Chondrocyte (in vitro differentiated cells): ENCODE results near the gene FAM200C. TPM values are rescaled to one million over a fixed set of nuclear protein-coding genes. Genes with fewer than 3 reads are reported as not detected.
A peak's percentile ranks its signal among the peaks of the same experiment; 100 is the strongest.

Experiments used
- DNase-seq: peaks from one replicate; pipeline ENCODE4 v3.0.0; 2021; ENCODE audit warnings: mixed read lengths, low spot score
- H3K27ac Mint-ChIP-seq: one replicate; pipeline ENCODE4 v1.8.0; 2021; ENCODE audit warnings: mild to moderate bottlenecking, moderate library complexity, mixed read lengths; ENCODE audit not compliant: unreplicated experiment
- H3K27me3 Mint-ChIP-seq: 2 replicates; pipeline ENCODE4 v1.8.0; 2021; ENCODE audit warnings: low read depth, mixed read lengths
- H3K36me3 Mint-ChIP-seq: 2 replicates; pipeline ENCODE4 v1.8.0; 2021; ENCODE audit warnings: low read depth, mixed read lengths
- H3K4me1 Mint-ChIP-seq: 2 replicates; pipeline ENCODE4 v1.8.0; 2021; ENCODE audit warnings: low read depth, mild to moderate bottlenecking, mixed read lengths
- H3K4me3 Mint-ChIP-seq: one replicate; pipeline ENCODE4 v1.8.0; 2021; ENCODE audit warnings: mild to moderate bottlenecking, moderate library complexity, mixed read lengths; ENCODE audit not compliant: unreplicated experiment
- H3K9me3 Mint-ChIP-seq: 2 replicates; pipeline ENCODE4 v1.8.0; 2021; ENCODE audit warnings: low read depth, mixed read lengths
- total RNA-seq: library from RNA; stranded (reverse); gene quantifications from 3 replicates; pipeline ENCODE4 v1.2.1, GENCODE V29; 2021
- TF ChIP-seq, protein P1 (sequence below): fragments of 200-600 bp; sonication (generic); IDR thresholded peaks from 2 replicates; pipeline ENCODE4 v1.5.0; 2021; ENCODE audit warnings: antibody characterized with exemption, mild to moderate bottlenecking, moderate library complexity

The FAM200C gene
- total RNA-seq, 1 donor from 2014 or later: 4.1 TPM

DNA sequence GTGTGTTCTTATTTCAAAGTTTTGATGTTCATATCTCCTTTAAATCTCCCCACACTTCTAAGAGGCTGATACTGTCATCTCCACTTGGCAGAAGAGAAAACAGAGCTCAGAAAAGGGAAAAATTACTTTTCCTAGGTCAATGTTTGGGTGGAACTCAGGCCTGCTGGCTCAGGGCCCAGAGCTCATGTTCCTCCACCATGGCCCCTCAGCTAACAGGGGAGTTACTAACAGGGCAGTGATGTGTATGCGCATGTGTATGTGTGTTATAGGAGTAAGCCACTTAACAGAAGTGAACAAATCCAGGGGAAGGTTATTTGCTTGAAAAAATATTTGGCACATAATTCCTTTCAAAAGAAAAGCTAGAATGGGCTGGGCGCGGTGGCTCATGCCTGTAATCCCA lies 32.0 kb downstream of the FAM200C start:
- Mint-ChIP-seq H3K4me1 (peaks cover 19% of the 10 kb centered on the region), H3K27me3 (peaks cover 19% of the 10 kb centered on the region), H3K4me3 (no peak overlapping the region), H3K36me3 (peaks cover 10% of the 10 kb centered on the region), H3K9me3 (peaks cover 9% of the 10 kb centered on the region), H3K27ac (no peak overlapping the region)
- DNase-seq: no peak
- TF ChIP-seq, protein P1, sequence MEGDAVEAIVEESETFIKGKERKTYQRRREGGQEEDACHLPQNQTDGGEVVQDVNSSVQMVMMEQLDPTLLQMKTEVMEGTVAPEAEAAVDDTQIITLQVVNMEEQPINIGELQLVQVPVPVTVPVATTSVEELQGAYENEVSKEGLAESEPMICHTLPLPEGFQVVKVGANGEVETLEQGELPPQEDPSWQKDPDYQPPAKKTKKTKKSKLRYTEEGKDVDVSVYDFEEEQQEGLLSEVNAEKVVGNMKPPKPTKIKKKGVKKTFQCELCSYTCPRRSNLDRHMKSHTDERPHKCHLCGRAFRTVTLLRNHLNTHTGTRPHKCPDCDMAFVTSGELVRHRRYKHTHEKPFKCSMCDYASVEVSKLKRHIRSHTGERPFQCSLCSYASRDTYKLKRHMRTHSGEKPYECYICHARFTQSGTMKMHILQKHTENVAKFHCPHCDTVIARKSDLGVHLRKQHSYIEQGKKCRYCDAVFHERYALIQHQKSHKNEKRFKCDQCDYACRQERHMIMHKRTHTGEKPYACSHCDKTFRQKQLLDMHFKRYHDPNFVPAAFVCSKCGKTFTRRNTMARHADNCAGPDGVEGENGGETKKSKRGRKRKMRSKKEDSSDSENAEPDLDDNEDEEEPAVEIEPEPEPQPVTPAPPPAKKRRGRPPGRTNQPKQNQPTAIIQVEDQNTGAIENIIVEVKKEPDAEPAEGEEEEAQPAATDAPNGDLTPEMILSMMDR: no peak

GRCh38 chr5:160367261-160367660 lies 32.6 kb downstream of the FAM200C start:
- H3K27ac Mint-ChIP-seq: no peak overlapping the region
- peaks cover 10% of the 10 kb centered on the region for H3K36me3 Mint-ChIP-seq
- no peak for DNase-seq
- peaks cover 9% of the 10 kb centered on the region for H3K9me3 Mint-ChIP-seq
- H3K27me3 Mint-ChIP-seq: peaks cover 14% of the 10 kb centered on the region
- peaks cover 20% of the 10 kb centered on the region for H3K4me1 Mint-ChIP-seq
- H3K4me3 Mint-ChIP-seq: no peak overlapping the region
- TF ChIP-seq, protein P1: no peak

GRCh38 chr5:160366230-160366629 lies 33.6 kb downstream of the FAM200C start:
- H3K36me3 Mint-ChIP-seq: peaks cover 10% of the 10 kb centered on the region
- no peak overlapping the region for H3K4me3 Mint-ChIP-seq
- no peak for DNase-seq
- peaks cover 20% of the 10 kb centered on the region for H3K4me1 Mint-ChIP-seq
- H3K27me3 Mint-ChIP-seq: peaks cover 11% of the 10 kb centered on the region
- peaks cover 9% of the 10 kb centered on the region for H3K9me3 Mint-ChIP-seq
- H3K27ac Mint-ChIP-seq: no peak overlapping the region
- TF ChIP-seq, protein P1: no peak

DNA sequence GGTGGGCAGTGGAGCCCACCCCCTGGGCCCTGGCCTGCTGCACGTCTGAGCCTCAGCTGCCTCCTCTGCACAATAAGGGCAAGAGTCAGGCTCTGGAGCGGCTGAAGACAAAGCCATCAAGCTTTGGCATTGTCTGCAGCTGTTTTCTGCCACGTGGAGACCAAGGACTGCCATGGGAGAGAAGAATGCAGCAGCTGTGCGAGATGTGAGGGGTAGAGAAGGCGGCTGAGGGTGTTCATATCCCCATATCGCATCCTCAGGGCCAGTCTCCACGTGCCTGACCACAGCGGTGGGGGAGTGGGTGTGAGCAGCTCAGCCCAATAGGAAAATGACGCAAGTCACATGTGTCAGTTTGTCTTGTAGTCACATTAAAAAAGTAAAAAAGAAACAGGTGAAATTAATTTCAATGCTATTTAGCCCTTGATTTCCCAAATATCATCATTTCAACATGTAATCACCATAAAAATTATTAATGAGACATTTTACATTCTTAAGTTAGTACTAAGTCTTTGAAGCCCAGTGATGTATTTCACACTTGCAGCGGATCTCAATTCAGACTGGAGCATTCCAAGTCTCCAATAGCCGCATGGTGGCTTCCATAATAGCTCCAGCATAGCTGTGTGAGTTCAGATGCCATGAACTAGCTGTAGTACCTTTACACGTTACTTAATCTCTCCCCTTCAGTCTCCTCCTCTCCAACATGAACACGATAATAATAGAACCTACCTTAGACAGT lies 36.0 kb downstream of the FAM200C start:
- TF ChIP-seq, protein P1: no peak
- peaks cover 13% of the 10 kb centered on the region for H3K4me1 Mint-ChIP-seq
- no peak overlapping the region for H3K4me3 Mint-ChIP-seq
- peak overlapping the region; percentile 42 for H3K27ac Mint-ChIP-seq
- H3K36me3 Mint-ChIP-seq: peaks cover 4% of the 10 kb centered on the region
- H3K27me3 Mint-ChIP-seq: no peaks in the 10 kb centered on the region
- DNase-seq: no peak
- H3K9me3 Mint-ChIP-seq: peaks cover 4% of the 10 kb centered on the region

- TF ChIP-seq, protein P1: no peak
- Mint-ChIP-seq H3K4me3 (no peak overlapping the region), H3K4me1 (peaks cover 13% of the 10 kb centered on the region), H3K27me3 (no peaks in the 10 kb centered on the region), H3K36me3 (no peaks in the 10 kb centered on the region), H3K9me3 (no peaks in the 10 kb centered on the region), H3K27ac (peak overlapping the region; percentile 19)
- DNase-seq: no peak
Observed at GRCh38 chr5:160363211-160363610, 36.6 kb downstream of the FAM200C start.
